ENCODE measurements around the gene STARD10. TPM values are rescaled to one million over a fixed set of nuclear protein-coding genes. Genes with fewer than 3 reads are reported as not detected.

STARD10 gene
- total and polyA plus RNA-seq, 2 of the 8 experiments (the other 6 are each of a cell fraction or from before 2014, with no cell fraction given) = 23.7 to 35.7 TPM

DNA sequence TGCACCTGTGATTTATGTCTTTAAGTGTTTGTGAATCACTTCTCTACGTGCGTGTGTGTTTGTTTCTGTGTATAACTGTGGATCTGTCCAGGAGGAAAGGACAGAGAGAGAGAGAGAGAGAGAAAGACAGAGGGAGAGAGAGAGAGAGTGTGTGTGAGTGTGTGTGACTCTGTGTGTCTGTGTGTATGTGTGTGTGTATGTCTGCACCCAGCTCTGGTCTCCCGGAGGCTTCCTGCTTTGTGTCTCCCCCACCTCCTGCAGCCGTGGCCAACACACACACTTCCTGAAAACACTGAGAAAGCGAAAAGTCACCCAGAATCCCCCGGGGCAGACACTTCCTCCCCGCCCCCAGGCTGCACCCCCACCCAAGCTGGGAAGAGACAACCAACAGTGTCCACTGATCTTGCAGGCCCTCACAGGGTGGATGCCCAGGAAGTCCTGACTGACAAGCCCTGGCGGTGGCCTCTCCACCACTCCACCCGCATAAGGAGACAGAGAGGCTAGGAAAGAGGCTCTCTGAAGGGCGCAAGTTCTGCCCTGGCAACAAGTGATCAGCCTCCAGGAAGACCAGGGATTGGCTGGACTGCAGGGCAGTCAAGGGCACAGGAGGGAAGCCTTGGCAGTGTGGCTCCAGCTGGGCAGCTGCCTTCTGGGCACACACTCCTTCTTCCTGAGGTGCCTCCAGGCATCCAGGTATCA lies 71.6 kb downstream of the STARD10 start (continued):
- TF ChIP-seq RAD21 (IDR thresholded peaks at IDR 0.05 in 1 of 2, conservative IDR thresholded peaks at IDR 0.05 in 1 of 2; ENCODE audit: low read depth in 2 of 2, low read length in 2 of 2) (no peak), CHD1 (IDR thresholded peaks at IDR 0.05; ENCODE audit: low read depth, low read length) (no peak), TCF12 (IDR thresholded peaks at IDR 0.05; ENCODE audit: low read depth, low read length) (no peak), TAF1 (IDR thresholded peaks at IDR 0.05; ENCODE audit: low read depth, low read length) (no peak), SIRT6 (IDR thresholded peaks at IDR 0.05; ENCODE audit: low read length) (no peak), CBX8 (IDR thresholded peaks at IDR 0.05; ENCODE audit: borderline replicate concordance, low read depth, low read length) (no peak), BCL11A (IDR thresholded peaks at IDR 0.05; ENCODE audit: low read depth in 2 of 2, low read length in 2 of 2) (no peak), CTBP2 (IDR thresholded peaks at IDR 0.05; ENCODE audit: borderline replicate concordance, insufficient read depth, insufficient read length, low read length) (no peak), SP4 (IDR thresholded peaks at IDR 0.05; ENCODE audit: low read length) (no peak), CHD2 (IDR thresholded peaks at IDR 0.05; ENCODE audit: low read length) (0 out of 2 replicates have a peak, but pooled peaks have one; percentile 55), BRCA1 (IDR thresholded peaks at IDR 0.05; ENCODE audit: low read depth, low read length) (no peak), HDAC2 (IDR thresholded peaks at IDR 0.05; ENCODE audit: borderline replicate concordance in 1 of 2, low read depth in 2 of 2, low read length in 2 of 2) (no peak), BACH1 (IDR thresholded peaks at IDR 0.05; ENCODE audit: low read length) (no peak)

Data from H1 (cell line).